Transverse colon (tissue), 4 donors: ENCODE results near the gene SYT1. TPM values are rescaled to one million over a fixed set of nuclear protein-coding genes. Genes with fewer than 3 reads are reported as not detected.

Experiments
- DNase-seq: peaks from one replicate; pipeline ENCODE4 v3.0.0-alpha.2; 2019
- H3K27ac ChIP-seq, 4 donors: fragments of 200-600 bp; sonication (generic); 2 replicates each; pipeline ENCODE4 v1.5.1; 2016 to 2018; ENCODE audit warnings: inconsistent platforms in 4 of 4
- H3K27me3 ChIP-seq: fragments of 200-600 bp; sonication (generic); 2 replicates; pipeline ENCODE4 v1.5.1; 2017; ENCODE audit warnings: inconsistent platforms
- H3K36me3 ChIP-seq, 4 donors: fragments of 200-600 bp; sonication (generic); 2 replicates each; pipeline ENCODE4 v1.5.1; 2017 to 2019; ENCODE audit warnings: inconsistent platforms in 4 of 4
- H3K4me1 ChIP-seq, 4 donors: fragments of 200-600 bp; sonication (generic); 2 replicates each; pipeline ENCODE4 v1.5.1; 2017 to 2020; ENCODE audit warnings: inconsistent platforms in 4 of 4
- H3K4me3 ChIP-seq, 4 donors: fragments of 200-600 bp; sonication (generic); 1 replicate in 1 of 4; 2 replicates in 3 of 4; pipeline versions ENCODE4 v1.5.1 to v1.6.1; 2017 to 2019; ENCODE audit warnings: inconsistent platforms in 4 of 4
- H3K9me3 ChIP-seq, 2 donors: fragments of 200-600 bp; sonication (generic); 2 replicates each; pipeline ENCODE4 v1.5.1; 2017 to 2019; ENCODE audit warnings: inconsistent platforms in 2 of 2
- EP300 ChIP-seq: sonication (generic); formaldehyde crosslinking; IDR thresholded peaks from one replicate; pipeline ENCODE4 v1.6.1; 2017; ENCODE audit warnings: antibody characterized with exemption, low read depth
- POLR2A ChIP-seq: fragments of 450-650 bp; IDR thresholded peaks from one replicate; pipeline ENCODE4 v1.6.1; 2016; ENCODE audit warnings: antibody characterized with exemption, mild to moderate bottlenecking, moderate library complexity
- POLR2AphosphoS5 ChIP-seq, 3 donors: sonication (generic); formaldehyde crosslinking; IDR thresholded peaks; one replicate each; pipeline ENCODE4 v1.6.1; 2016; ENCODE audit warnings: antibody characterized with exemption in 3 of 3
- WGBS, 2 donors: methylation state at CpG; one replicate each; pipeline ENCODE4 v1.1.5; 2018; ENCODE audit warnings: low coverage in 1 of 2; 5-methylcytosine and 5-hydroxymethylcytosine counted together
- in situ Hi-C, 4 donors: fragments of 200-750 bp; cut with MboI; loops; one replicate each; pipeline versions ENCODE4 v1.15.0 to v1.15.1; 2017; ENCODE audit warnings: low sequenced_read_pairs in 3 of 4, low pct_ligation_motif_present in 1 of 4, low pct_unique_long_range_greater_than_20kb in 1 of 4
- intact Hi-C: fragments of 100-400 bp; cut with DNase I; formaldehyde crosslinking; loops from one replicate; pipeline ENCODE4 v1.15.1; 2023; ENCODE audit warnings: low total_unique reads
- total RNA-seq, 4 donors: library from RNA; depleted of rRNA; stranded (reverse); fragments of >200 nt; gene quantifications; one replicate each; pipeline ENCODE4 v1.1.0, GENCODE V29; 2016
- TF ChIP-seq, protein P1 (sequence below), 5 experiments: fragments of 200-600 bp in 3 of 5; fragments of 450-650 bp in 2 of 5; sonication (generic) in 3 of 5; IDR thresholded peaks; 1 replicate in 2 of 5; 2 replicates in 3 of 5; pipeline ENCODE4 v1.5.1; 2016 to 2017; ENCODE audit warnings: antibody characterized with exemption in 5 of 5, inconsistent platforms in 3 of 5, mild to moderate bottlenecking in 2 of 5, moderate library complexity in 1 of 5

SYT1 gene
- 1 to 10 TPM in 3 of 4 donors, under 1 TPM in 1; 0.60 to 4.9 (median 2.1) TPM for total RNA-seq

DNA sequence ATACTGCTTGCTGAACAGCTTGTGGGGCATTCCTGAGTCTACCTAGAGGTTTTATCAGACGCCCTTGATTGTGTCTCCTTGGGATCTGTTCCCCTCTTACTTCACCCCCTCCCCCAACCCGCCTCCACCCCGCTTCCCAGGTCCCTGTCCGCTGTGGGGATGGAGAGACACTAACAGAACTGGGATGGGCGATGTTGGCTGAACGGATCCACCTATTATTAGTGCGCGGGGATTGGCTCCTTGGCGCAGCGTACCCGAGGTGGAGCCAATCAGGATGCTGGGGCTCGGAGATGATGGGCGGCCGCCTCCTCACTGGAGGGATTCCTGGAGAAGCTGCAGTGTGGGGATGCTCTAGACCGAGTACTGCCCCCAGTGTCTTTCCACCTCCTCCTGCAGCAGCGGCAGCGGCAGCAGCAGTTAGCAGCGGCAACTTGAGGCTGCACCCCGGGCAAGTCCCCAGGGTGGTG lies at the start of gene SYT1:
Gene SYT1 (plus strand): TSS at position 372 of the 467 bp plus-strand sequence.
- 4 to 6% methylated on average over 6 to 16 of the region's 19 CpGs for WGBS, 2 donors

DNA sequence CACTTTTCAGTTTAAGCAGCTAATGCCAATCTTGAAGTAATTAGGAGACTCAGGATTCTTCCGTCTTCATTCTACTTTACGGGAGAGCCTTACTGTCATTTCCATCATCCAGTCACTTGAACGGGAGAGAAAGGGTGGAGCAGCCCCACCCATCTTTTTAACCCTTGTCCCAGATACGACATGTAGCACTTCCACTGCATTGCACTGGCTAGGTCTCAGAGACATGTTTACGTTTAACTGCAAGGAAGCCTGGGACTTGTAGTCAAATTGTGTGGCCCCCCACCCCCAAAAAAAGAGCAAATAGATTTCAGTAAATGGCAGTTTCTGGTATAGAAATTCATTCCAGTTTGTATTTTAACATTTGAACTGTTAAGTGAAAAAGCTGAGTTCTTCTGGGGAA lies 46.1 kb upstream of the SYT1 start:
- intact Hi-C loops: no loop called here
- Histone ChIP-seq H3K4me1 (no peaks in the 10 kb centered on the region), H3K27me3 (no peaks in the 10 kb centered on the region), H3K9me3 (no peaks in the 10 kb centered on the region), H3K36me3 (no peaks in the 10 kb centered on the region), H3K27ac (no peak overlapping the region), H3K4me3 (no peak overlapping the region)
- in situ Hi-C loops: no loop called here
- 42 to 49% methylated on average over 5 of the region's 5 CpGs for WGBS, 2 donors
- no peak for TF ChIP-seq EP300
- DNase-seq: no peak

More for the DNA sequence above, at the start of gene SYT1:
- peak within 1 kb of the TSS in 2 of 4 donors; percentile 12 to 31 for H3K27ac ChIP-seq
- no peak for TF ChIP-seq POLR2A
- TF ChIP-seq EP300: no peak
- no peak for TF ChIP-seq POLR2AphosphoS5 (IDR thresholded peaks at IDR 0.05)
- TF ChIP-seq, protein P1, sequence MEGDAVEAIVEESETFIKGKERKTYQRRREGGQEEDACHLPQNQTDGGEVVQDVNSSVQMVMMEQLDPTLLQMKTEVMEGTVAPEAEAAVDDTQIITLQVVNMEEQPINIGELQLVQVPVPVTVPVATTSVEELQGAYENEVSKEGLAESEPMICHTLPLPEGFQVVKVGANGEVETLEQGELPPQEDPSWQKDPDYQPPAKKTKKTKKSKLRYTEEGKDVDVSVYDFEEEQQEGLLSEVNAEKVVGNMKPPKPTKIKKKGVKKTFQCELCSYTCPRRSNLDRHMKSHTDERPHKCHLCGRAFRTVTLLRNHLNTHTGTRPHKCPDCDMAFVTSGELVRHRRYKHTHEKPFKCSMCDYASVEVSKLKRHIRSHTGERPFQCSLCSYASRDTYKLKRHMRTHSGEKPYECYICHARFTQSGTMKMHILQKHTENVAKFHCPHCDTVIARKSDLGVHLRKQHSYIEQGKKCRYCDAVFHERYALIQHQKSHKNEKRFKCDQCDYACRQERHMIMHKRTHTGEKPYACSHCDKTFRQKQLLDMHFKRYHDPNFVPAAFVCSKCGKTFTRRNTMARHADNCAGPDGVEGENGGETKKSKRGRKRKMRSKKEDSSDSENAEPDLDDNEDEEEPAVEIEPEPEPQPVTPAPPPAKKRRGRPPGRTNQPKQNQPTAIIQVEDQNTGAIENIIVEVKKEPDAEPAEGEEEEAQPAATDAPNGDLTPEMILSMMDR (IDR thresholded peaks at IDR 0.05): no peak
- H3K4me1 ChIP-seq: peaks cover 3 to 21% (median 9%) of the 10 kb centered on the region in 4 donors
- DNase-seq: peak; percentile 25
- peak within 1 kb of the TSS; percentile 14 to 42 (median 30) for H3K4me3 ChIP-seq
- in situ Hi-C loops (no loop called here), intact Hi-C loops (no loop called here)
- H3K27me3 ChIP-seq: peaks cover 46% of the 10 kb centered on the region
- no peaks in the 10 kb centered on the region for H3K9me3 ChIP-seq
- no peaks in the 10 kb centered on the region for H3K36me3 ChIP-seq

DNA sequence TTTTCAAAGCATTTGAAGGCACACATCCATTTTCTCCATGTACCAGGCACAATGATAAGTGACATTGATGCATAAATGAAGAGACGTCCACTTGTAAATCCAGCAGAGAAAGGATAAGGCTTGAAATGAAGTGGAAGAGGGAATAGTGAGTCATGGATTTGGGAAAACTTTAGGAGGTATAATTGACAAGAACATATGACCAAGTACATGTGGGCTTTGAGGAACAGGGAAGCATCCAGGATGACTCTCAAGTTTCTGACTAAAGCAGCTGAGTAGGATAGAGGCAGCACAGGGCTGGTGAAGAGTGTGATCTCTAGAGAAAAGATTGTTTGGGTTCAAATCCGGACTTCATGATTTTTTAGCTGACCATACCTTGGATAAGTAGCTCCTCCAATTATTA lies 43.6 kb upstream of the SYT1 start:
- Histone ChIP-seq H3K4me3 (no peak overlapping the region), H3K4me1 (no peaks in the 10 kb centered on the region), H3K27me3 (no peaks in the 10 kb centered on the region), H3K36me3 (no peaks in the 10 kb centered on the region), H3K27ac (no peak overlapping the region), H3K9me3 (no peaks in the 10 kb centered on the region)
- TF ChIP-seq, protein P1 (IDR thresholded peaks at IDR 0.05): no peak
- TF ChIP-seq POLR2AphosphoS5 (IDR thresholded peaks at IDR 0.05): no peak
- no peak for TF ChIP-seq EP300
- no peak for TF ChIP-seq POLR2A
- 74 to 84% methylated on average over 2 of the region's 2 CpGs for WGBS, 2 donors
- intact Hi-C loops (no loop called here), in situ Hi-C loops (no loop called here)
- DNase-seq: no peak

DNA sequence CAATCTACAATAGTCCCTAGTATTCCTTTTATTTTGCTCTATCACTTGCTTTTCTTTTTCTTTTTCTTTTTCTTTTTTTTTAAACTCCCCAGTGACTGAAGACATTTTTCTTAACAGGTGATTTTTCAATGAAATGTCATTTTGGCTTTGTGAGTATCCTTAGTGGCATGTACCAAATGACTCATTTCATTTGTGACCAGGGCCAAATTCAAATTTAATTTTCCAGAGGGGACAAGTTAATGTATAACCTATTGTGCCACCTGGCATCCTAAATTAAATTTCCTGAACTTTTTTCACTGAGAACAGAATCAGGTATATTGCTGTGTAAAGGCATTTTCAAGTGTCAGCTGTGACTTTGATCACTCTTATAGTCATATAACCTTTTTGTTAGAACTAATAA lies 39.7 kb upstream of the SYT1 start:
- Histone ChIP-seq H3K27me3 (no peaks in the 10 kb centered on the region), H3K36me3 (no peaks in the 10 kb centered on the region), H3K9me3 (no peaks in the 10 kb centered on the region), H3K4me3 (no peak overlapping the region), H3K4me1 (no peaks in the 10 kb centered on the region), H3K27ac (no peak overlapping the region)
- in situ Hi-C loops (no loop called here), intact Hi-C loops (no loop called here)
- no peak for DNase-seq
- TF ChIP-seq POLR2AphosphoS5 (IDR thresholded peaks at IDR 0.05) (no peak), POLR2A (no peak), EP300 (no peak)
- TF ChIP-seq, protein P1 (IDR thresholded peaks at IDR 0.05): no peak

DNA sequence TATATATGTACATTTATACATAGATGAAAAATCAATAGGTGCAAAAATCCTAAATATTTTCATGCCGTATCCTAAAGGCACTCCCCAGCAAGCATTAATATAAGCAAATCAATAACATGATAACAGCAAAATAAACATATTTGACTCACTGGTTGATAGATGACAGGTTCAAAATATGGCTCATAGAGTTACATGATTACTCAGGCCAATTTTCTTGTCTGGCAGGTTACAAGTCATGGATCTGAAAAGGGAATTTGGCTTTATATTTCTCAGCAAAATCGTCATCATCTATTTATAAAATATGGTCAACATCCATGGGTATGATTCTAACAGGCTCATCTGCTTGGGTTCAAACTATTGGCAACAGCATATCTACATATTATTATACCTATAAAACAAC lies 34.9 kb upstream of the SYT1 start:
- intact Hi-C loops: no loop called here
- WGBS, 2 donors: 80 to 85% methylated on average over 1 to 2 of the region's 2 CpGs

More for the DNA sequence above, 34.9 kb upstream of the SYT1 start:
- DNase-seq: no peak
- Histone ChIP-seq H3K9me3 (no peaks in the 10 kb centered on the region), H3K4me3 (no peak overlapping the region), H3K36me3 (no peaks in the 10 kb centered on the region), H3K27ac (no peak overlapping the region), H3K4me1 (no peaks in the 10 kb centered on the region), H3K27me3 (no peaks in the 10 kb centered on the region)
- in situ Hi-C loops: no loop called here
- TF ChIP-seq POLR2AphosphoS5 (IDR thresholded peaks at IDR 0.05) (no peak), EP300 (no peak), POLR2A (no peak)
- TF ChIP-seq, protein P1 (IDR thresholded peaks at IDR 0.05): no peak
